ENCODE results near the gene METAP1D. TPM values are rescaled to one million over a fixed set of nuclear protein-coding genes. Genes with fewer than 3 reads are reported as not detected.

METAP1D gene
- polyA plus RNA-seq, 2 of the 4 experiments (the other 2 are of a cell fraction), result 7.3 to 13.3 TPM

- TF ChIP-seq BHLHE40 (IDR thresholded peaks at IDR 0.05; ENCODE audit: low read depth, low read length), result no peak
- TF ChIP-seq, protein P1, sequence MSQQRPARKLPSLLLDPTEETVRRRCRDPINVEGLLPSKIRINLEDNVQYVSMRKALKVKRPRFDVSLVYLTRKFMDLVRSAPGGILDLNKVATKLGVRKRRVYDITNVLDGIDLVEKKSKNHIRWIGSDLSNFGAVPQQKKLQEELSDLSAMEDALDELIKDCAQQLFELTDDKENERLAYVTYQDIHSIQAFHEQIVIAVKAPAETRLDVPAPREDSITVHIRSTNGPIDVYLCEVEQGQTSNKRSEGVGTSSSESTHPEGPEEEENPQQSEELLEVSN (IDR thresholded peaks at IDR 0.05; ENCODE audit: borderline replicate concordance, low read depth), result no peak
- TF ChIP-seq, protein P2, sequence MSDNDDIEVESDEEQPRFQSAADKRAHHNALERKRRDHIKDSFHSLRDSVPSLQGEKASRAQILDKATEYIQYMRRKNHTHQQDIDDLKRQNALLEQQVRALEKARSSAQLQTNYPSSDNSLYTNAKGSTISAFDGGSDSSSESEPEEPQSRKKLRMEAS (IDR thresholded peaks at IDR 0.05), result no peak
- TF ChIP-seq NFE2L2 (conservative IDR thresholded peaks at IDR 0.05; ENCODE audit: low read length), result no peak
- no peak for TF ChIP-seq POLR2AphosphoS2 (conservative IDR thresholded peaks at IDR 0.05; ENCODE audit: low read length)
- no peak for TF ChIP-seq MAFK (IDR thresholded peaks at IDR 0.05; ENCODE audit: partially characterized antibody)
- no peak for TF ChIP-seq JUNB (IDR thresholded peaks at IDR 0.05)
- TF ChIP-seq HOXA7 (CRISPR knock-in tag; IDR thresholded peaks at IDR 0.05), result no peak
- TF ChIP-seq HMGXB4 (CRISPR knock-in tag; IDR thresholded peaks at IDR 0.05; ENCODE audit: borderline replicate concordance), result no peak
- TF ChIP-seq ESRRA (IDR thresholded peaks at IDR 0.05; ENCODE audit: borderline replicate concordance, low read length), result no peak
- TF ChIP-seq ZNF302 (CRISPR knock-in tag; IDR thresholded peaks at IDR 0.05), result no peak
- no peak for TF ChIP-seq HOXB13 (CRISPR knock-in tag; IDR thresholded peaks at IDR 0.05; ENCODE audit: low read depth)
- TF ChIP-seq HES2 (IDR thresholded peaks at IDR 0.05), result no peak
- no peak for TF ChIP-seq GATA3 (IDR thresholded peaks at IDR 0.05; ENCODE audit: borderline replicate concordance)
- TF ChIP-seq, protein P3, sequence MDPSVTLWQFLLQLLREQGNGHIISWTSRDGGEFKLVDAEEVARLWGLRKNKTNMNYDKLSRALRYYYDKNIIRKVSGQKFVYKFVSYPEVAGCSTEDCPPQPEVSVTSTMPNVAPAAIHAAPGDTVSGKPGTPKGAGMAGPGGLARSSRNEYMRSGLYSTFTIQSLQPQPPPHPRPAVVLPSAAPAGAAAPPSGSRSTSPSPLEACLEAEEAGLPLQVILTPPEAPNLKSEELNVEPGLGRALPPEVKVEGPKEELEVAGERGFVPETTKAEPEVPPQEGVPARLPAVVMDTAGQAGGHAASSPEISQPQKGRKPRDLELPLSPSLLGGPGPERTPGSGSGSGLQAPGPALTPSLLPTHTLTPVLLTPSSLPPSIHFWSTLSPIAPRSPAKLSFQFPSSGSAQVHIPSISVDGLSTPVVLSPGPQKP (IDR thresholded peaks at IDR 0.05; ENCODE audit: low read depth, low read length), result no peak
- TF ChIP-seq NPAS2 (CRISPR knock-in tag; IDR thresholded peaks at IDR 0.05; ENCODE audit: borderline replicate concordance), result no peak
- no peak for TF ChIP-seq PHF8 (IDR thresholded peaks at IDR 0.05; ENCODE audit: borderline replicate concordance, low read depth)
- no peaks in the 10 kb centered on the region for H3K4me1 ChIP-seq
- ChIA-PET CTCF (interaction anchor here (0.5 to 1.2 kb wide), 3 partner anchors 11 to 335 kb away, joined by 3 to 4 read pairs (median 3); no protein-coding TSS in a partner anchor), POLR2A (no interaction called here)
- H3K4me3 ChIP-seq, result no peak overlapping the region
- DNase-seq (ENCODE audit: low read depth in 1 of 2, low spot score in 1 of 2), result no peak
- no CpG with 5 or more reads among the region's 1 CpG for WGBS (ENCODE audit: missing lambda C conversion rate)
- no peak overlapping the region for H3K4me2 ChIP-seq
- ATAC-seq, result no peak
- H3K27ac ChIP-seq, result no peak overlapping the region
- H3K9me3 ChIP-seq, result no peaks in the 10 kb centered on the region
- no peak for FAIRE-seq
Measured at GRCh38 chr2:172062402-172063004, 62.8 kb downstream of the METAP1D start.

- DNase-seq (ENCODE audit: low read depth in 1 of 2, low spot score in 1 of 2) (no peak), ATAC-seq (no peak), FAIRE-seq (no peak)
- Histone ChIP-seq H3K4me1 (no peaks in the 10 kb centered on the region), H3K4me3 (no peak overlapping the region), H3K27ac (no peak overlapping the region), H3K9me3 (no peaks in the 10 kb centered on the region), H3K4me2 (no peak overlapping the region)
- ChIA-PET CTCF (interaction anchor here (0.9 to 1.0 kb wide), 2 partner anchors 21 to 26 kb away, joined by 3 to 4 read pairs; partner anchors contain the start of gene DLX1), POLR2A (no interaction called here)
- no peak for TF ChIP-seq MYC (IDR thresholded peaks at IDR 0.05; ENCODE audit: borderline replicate concordance, low read length)
- no peak for TF ChIP-seq HOXA7 (CRISPR knock-in tag; IDR thresholded peaks at IDR 0.05)
- TF ChIP-seq FOXS1 (CRISPR knock-in tag; IDR thresholded peaks at IDR 0.05), result no peak
- no peak for TF ChIP-seq TFCP2L1 (CRISPR knock-in tag; IDR thresholded peaks at IDR 0.05)
- TF ChIP-seq ZNF302 (CRISPR knock-in tag; IDR thresholded peaks at IDR 0.05), result no peak
- TF ChIP-seq FOSL2 (IDR thresholded peaks at IDR 0.05), result no peak
- TF ChIP-seq FOSL2 (CRISPR knock-in tag; IDR thresholded peaks at IDR 0.05), result no peak
- no peak for TF ChIP-seq EHF (CRISPR knock-in tag; IDR thresholded peaks at IDR 0.05)
- no peak for TF ChIP-seq HMGXB4 (CRISPR knock-in tag; IDR thresholded peaks at IDR 0.05; ENCODE audit: borderline replicate concordance)
- no peak for TF ChIP-seq ZSCAN20 (CRISPR knock-in tag; IDR thresholded peaks at IDR 0.05)
- TF ChIP-seq RCOR1 (IDR thresholded peaks at IDR 0.05; ENCODE audit: low read depth, low read length), result no peak
- TF ChIP-seq HES2 (IDR thresholded peaks at IDR 0.05), result no peak
- 90% methylated on average over 9 of the region's 9 CpGs for WGBS (ENCODE audit: missing lambda C conversion rate)
Measured at GRCh38 chr2:172063446-172063845, 63.7 kb downstream of the METAP1D start.
